Stimulated activated CD4-positive, alpha-beta T cell treated with anti-CD3 and anti-CD28 coated beads, Interleukin-4, amount 100 ng/mL, for 4 hours (primary cell): ENCODE data around the gene NLRP6.

Source experiments
- DNase-seq, 2 experiments: peaks; one replicate each; pipeline ENCODE4 v3.0.0-alpha.2; 2020

The NLRP6 gene

GRCh38 chr11:282630-283360 is 4.6 kb downstream of the NLRP6 start:
- no peak for DNase-seq

- no peak for DNase-seq
These were observed 5.3 kb downstream of the NLRP6 start for GRCh38 chr11:283405-284104.

GRCh38 chr11:284105-285020 is 6.2 kb downstream of the NLRP6 start:
- DNase-seq = peak in 1 of 2 experiments; percentile 0

- no peak for DNase-seq
These were observed 7.0 kb downstream of the NLRP6 start for GRCh38 chr11:285021-285893.

GRCh38 chr11:285894-286220 is 7.7 kb downstream of the NLRP6 start:
- DNase-seq = no peak

GRCh38 chr11:286977-287820 is 9.0 kb downstream of the NLRP6 start:
- DNase-seq = peak in 1 of 2 experiments; percentile 73

- DNase-seq = no peak
These were observed 9.7 kb downstream of the NLRP6 start for GRCh38 chr11:287821-288477.

GRCh38 chr11:288478-289397 is 10.5 kb downstream of the NLRP6 start, which contains the start of gene PGGHG:
Gene PGGHG (plus strand): TSS chr11:289126. CDS start chr11:289817, 691 bp downstream.
- DNase-seq = peak; percentile 45 to 57

- peak in 1 of 2 experiments; percentile 59 for DNase-seq
These were observed 11.1 kb downstream of the NLRP6 start for GRCh38 chr11:289398-289711.

GRCh38 chr11:289712-290620 is 11.8 kb downstream of the NLRP6 start:
- peak in 1 of 2 experiments; percentile 19 for DNase-seq

GRCh38 chr11:290621-291231 is 12.5 kb downstream of the NLRP6 start:
- no peak for DNase-seq

- DNase-seq = no peak
These were observed 13.3 kb downstream of the NLRP6 start for GRCh38 chr11:291281-292210.

GRCh38 chr11:292211-293121 is 14.3 kb downstream of the NLRP6 start:
- no peak for DNase-seq

- no peak for DNase-seq
These were observed 15.2 kb downstream of the NLRP6 start for GRCh38 chr11:293271-293851.

GRCh38 chr11:293852-294661 is 15.8 kb downstream of the NLRP6 start:
- no peak for DNase-seq
